HTR-8/SVneo (cell line): Measurements from ENCODE around the gene S1PR5.

Experiments used
- DNase-seq: peaks from one replicate; pipeline ENCODE4 v3.0.0; 2011; ENCODE audit warnings: low spot score, mixed read lengths; ENCODE audit not compliant: insufficient read length
- FAIRE-seq: peaks from 2 replicates; lab custom pipeline; 2011; peaks lifted over from hg19 to GRCh38; lab: Jason Lieb, UNC

The S1PR5 gene

GRCh38 chr19:10517760-10518443 lies 655 bp upstream of the S1PR5 start:
- DNase-seq (peak; percentile 87), FAIRE-seq (peak; percentile 33)

DNA sequence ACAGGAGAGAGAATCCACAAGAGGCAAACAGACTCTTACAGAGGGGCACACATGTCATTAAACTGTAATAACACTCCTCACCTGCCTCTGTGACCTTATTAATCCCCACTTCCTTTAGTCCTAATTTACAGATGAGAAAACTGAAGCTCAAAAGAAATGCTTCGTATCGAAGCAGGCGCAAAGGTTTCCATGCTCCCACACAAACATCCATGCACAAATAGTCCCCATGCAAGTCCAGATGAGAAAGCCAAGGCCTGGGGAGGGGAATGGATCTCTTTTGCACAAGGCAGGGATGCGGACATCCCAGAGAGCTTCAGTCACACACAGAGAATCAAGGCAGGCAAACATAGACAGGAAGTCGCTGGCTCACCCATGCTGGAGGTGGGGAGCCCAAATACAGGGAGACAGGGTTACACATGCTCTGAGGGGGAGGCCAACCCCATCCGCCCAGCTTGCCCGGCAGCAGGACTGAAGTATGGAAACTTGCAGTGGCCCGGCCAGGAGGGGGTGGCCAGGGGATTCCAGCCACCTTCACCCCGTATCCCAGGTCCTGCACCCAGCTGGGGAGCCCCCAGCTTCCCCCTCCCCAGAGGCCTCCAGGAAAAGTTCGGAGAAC lies 468 bp downstream of the S1PR5 start:
- DNase-seq: peak; percentile 64
- peak; percentile 80 for FAIRE-seq

- FAIRE-seq (no peak), DNase-seq (no peak)
These were observed 1.2 kb downstream of the S1PR5 start for GRCh38 chr19:10516064-10516385.

DNA sequence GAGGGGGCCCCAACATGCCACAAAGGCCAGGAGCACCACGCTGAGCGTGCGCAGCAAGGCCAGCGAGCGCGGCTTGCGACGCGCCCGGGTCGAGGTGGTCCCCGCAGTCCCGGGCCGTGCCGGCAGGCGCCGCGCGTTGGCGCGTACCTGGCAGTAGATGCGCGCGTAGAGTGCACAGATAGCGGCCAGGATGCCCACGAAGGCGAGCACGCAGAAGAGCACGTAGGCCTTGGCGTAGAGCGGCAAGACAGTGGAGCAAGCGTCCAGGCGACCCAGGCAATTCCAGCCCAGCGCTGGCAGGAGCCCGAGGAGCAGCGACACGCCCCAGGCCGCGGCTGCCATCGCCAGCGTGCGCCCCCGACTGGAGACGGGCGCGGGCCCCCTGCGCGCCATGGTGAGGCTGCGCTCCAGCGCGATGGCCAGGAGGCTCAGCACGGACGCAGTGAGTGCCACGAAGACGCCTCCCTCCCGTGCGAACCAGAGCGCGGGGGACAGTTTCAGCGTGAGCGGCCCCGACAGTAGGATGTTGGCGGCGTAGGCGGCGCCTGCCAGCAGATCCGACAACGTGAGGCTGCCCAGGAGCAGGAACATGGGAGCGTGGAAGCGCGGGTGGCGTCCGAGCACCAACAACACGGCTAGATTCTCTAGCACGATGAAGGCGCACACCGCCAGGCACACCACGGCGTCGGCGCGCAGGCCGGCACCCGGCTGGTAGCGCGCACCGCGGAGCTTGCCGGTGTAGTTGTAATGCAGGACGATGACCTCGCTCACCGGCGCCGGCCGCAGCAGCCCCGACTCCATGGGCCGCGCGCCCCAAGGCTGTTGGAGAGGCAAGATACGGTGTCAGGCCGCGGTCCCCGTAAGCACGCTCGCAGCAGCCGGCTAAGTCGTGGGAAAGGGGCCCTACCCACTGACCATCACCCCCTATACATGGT lies 2.8 kb downstream of the S1PR5 start:
- no peak for FAIRE-seq
- no peak for DNase-seq

DNA sequence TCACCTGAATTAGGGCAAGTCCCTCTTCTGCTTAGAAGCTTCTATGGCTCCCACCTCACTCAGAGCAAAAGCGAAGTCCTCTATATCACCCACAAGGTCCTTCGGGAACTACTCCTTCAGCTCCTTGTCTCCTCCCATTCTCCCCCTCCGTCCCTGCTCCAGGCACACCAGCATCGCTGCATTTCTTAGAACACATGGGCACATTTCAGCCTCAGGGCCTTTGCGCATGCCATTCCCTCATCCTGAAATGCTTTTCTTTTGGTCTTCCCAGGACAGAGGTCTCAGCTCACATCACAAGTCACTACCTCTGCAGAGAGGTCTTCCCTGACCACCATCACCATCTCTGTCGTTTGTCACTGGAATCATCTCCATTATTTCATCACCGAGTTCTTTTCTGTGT lies 4.0 kb downstream of the S1PR5 start:
- no peak for DNase-seq
- no peak for FAIRE-seq

DNA sequence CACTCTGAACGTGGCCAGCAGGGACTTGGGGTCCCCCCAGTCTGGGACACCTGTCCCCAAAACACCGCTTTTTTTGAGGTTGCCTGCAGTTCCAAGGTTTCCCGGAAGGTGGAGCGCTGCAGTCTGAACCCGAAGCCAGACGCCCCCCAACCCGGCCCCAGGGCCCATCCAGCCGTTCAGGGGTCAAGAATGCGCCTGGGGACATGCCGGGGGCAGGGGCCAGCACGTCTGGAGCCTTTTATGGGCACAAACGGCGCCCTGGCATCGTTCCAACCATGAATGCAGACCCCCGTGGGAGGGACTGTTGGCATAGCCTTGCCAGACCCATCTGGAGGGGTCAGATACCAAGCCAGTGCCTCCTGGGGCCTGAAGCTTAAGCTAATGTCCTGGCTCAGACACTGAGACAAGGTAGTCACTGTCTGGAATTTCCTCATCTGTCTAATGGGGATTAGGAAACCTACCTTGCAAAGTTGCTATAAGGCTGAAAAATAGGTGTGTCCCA lies 6.9 kb downstream of the S1PR5 start:
- DNase-seq (peak; percentile 62), FAIRE-seq (no peak)

DNA sequence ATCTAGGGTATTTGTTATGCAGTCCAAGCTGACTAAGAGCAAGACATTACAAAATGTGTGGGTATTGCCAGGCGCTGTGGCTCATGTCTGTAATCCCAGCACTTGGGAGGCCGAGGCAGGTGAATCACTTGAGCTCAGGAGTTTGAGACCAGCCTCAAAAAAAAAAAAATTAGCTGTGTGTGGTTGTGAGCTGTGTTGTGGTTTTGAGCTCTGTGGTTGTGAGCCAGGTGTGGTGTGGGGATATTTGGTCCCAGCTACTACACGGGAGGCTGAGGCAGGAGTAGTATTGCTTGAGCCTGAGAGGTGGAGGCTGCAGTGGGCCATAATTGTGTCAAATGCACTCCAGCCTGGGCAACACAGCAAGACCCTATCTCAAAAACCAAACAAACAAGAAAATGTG lies 8.5 kb downstream of the S1PR5 start:
- DNase-seq: no peak
- FAIRE-seq: no peak

DNA sequence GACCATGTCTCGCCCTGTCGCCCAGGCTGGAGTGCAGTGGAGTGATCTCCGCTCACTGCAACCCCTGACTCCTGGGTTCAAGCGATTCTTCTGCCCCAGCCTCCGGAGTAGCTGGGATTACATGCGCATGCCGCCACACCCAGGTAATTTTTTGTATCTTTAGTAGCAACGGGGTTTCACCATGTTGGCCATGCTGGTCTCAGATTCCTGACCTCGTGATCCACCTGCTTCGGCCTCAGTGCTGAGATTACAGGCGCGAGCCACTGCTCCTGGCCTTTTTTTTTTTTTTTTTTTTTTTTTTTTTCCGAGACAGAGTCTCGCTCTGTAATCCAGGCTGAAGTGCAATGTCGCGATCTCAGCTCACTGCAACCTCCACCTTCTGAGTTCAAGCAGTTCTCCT lies 9.2 kb downstream of the S1PR5 start:
- FAIRE-seq: no peak
- DNase-seq: no peak

DNA sequence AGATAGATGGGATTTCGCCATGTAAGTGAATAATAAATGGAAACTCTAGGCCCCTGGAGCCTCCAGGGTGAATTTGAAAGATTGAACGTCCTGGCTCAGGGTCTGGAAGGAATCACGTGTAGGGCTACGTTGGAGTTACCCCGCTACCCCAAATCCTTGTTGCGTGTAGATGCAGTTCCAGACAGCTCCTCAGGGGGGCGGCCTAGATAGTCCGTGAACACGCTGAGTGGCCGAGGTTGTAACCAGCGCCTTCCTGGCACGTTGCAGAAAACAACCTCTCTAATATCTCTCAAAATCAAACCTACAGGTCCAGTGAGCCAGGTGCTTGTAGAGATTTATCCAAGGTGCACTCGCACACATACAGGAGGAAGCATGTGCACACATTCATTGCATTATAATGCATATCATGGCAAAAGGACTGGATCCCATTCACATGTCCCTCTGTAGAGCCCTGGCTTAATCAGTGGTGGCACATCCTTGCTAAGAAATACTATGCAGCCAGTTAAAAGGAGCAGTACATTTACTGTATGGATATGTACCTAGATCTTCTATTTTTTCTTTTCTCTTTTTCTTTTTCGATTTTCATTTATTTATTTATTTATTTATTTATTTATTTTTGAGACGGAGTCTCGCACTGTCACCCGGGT lies 11.5 kb downstream of the S1PR5 start:
- FAIRE-seq (peak; percentile 62), DNase-seq (peak; percentile 51)

GRCh38 chr19:10503002-10503789 lies 14.1 kb downstream of the S1PR5 start, which contains the start of gene KEAP1:
KEAP1 (minus strand) TSS chr19:10503356; CDS start chr19:10500033, 3,323 bp downstream.
- peak; percentile 20 for FAIRE-seq
- DNase-seq: peak; percentile 34

DNA sequence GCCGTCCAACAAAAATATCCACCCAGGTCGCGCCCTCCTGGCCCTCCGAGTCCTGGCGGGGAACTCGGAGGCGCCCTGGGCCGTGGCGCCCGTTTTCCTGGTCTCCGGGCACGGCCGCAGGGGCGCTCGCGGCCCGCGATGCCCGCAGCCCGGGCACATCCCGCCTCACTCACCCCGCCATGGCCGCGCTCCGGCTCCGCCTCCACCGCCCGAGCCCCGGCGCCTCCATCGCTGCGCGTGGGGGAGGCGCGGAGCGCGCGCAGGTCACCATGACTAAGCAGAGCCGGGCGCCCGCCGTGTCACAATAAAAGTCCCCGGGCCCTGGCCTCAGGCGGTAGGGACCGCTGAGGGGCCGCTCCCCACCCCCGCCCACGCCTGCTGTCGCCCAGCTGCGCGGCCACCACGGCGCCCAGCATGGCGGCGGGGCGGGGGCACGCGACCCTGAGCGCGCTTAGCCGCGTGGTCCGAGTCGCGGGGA lies 14.7 kb downstream of the S1PR5 start:
- DNase-seq (peak; percentile 95), FAIRE-seq (peak; percentile 72)

DNA sequence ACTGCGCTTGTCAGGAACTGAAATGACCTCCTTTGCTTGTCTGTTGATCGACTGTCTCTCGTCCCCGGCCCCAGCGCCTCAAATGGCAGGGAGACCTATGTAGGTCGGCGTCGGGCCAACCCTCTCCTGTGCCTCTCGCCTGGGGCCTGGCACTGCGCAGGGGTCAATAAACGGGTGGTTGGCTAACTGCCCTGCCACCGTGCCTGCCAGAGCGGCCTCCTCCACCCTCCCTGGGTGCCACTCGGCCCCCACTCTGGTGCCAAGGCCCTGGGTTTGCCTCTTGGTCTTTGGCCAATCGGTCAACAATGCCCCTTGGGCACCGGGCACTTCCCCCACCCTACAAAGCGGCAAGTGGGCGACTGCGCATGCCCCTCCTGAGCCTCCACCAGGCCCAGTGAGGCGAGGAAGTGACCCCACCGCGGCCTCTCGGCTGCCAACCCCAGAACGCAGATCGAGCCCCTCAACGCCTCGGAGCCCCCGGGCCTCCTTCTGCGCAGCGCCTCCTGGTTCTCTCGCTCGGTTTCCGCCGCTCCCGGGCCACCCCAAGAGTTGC lies 15.2 kb downstream of the S1PR5 start:
- peak; percentile 78 for FAIRE-seq
- DNase-seq: peak; percentile 87

DNA sequence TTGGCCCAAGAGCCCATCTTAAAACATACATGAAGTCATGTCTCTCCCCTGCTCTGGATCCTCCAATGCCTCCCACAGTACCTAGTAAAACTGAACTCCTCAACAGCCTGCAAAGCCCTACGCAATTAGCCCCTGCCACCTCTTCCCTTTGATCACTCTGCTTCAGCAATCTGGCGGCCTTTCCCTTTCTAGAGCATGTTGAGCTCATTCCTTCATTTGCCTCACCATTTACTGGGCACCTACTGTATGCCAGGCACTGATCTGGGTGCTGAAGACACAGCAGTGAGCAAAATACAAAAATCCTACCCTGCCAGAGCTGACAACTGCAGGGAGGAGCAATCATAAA lies 17.0 kb downstream of the S1PR5 start:
- FAIRE-seq: no peak
- no peak for DNase-seq

GRCh38 chr19:10499550-10500246 lies 17.5 kb downstream of the S1PR5 start:
- FAIRE-seq (no peak), DNase-seq (no peak)

DNA sequence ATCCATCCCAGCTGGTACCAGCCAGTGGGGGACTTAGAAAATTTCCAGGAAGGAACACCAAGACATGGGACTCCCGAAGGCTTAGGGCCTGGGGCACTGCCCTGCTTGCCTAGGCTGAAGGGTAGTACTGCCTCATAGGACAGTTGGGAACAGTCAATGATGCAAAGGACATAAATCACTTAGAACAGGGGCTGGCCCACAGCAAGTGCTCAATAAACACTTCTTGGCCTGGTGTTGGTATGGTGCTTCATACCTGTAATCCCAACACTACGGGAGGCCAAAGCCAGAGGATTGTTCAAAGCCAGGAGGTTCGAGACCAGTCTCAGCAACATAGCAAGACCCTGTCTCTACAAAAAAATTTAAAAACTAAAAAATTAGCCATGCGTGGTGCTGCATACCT lies 19.9 kb downstream of the S1PR5 start:
- no peak for FAIRE-seq
- no peak for DNase-seq

DNA sequence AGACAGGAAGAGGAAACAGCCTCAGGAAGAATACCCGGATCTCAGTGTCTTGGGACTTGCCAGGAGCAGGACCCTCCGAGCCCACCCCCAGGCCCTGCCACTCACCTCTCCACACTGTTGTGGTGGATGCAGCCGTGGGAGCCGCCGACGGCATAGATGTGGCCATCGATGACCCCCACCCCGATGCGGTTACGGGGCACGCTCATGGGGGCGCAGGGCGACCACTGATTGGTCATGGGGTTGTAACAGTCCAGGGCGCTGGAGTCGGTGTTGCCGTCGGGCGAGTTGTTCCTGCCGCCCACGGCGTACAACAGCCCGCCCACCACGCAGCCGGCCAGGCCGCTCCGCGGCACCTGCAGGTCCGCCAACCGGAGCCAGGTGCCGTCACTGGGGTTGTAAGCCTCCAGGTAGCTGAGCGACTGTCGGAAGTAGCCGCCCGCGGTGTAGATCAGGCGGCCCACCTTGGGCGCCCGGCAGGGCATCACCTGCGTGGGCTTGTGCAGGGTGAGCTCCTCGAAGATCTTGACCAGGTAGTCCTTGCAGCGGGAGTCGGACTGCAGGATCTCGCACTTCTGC lies 25.7 kb downstream of the S1PR5 start:
- no peak for DNase-seq
- no peak for FAIRE-seq

DNA sequence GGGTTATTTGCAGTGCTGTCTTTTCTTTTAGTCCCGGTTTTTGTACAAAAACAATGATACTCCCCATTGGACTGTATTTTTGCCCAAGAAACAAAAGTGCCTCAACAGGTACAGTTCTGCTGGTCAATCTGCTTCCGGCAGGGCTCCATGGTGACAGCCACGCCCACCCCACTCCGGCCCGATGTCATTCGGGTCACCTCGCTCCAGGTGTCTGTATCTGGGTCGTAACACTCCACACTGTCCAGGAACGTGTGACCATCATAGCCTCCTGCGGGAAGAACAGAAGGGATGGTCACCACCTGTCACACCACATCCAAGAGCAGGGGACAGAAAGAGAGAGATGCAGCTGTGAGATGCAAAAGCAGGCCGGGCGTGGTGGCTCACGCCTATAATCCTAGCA lies 30.7 kb downstream of the S1PR5 start:
- DNase-seq: no peak
- no peak for FAIRE-seq

DNA sequence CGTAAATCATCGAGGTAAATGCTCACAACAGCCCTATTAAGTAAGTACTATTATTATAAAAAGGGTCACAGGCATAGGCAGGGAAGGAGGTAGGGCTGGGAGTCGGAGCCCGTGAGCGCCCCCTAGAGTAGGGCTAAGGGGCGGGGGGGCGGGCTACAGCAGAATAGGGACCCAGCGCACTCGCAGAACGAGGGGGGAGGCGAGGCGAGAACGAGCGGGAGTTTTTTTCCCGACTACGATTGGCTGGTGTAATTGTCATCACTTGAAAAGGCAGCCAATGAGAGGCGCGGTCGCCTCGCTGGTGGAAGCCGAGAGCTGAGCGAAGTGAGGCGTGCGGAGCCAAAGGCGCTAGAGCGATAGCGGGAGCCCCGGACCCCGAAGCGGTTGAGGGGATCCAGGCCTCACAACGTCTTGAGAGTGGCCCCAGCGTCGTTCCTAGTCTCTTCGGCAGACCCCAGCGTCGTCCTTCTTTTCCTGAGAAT lies 38.3 kb downstream of the S1PR5 start:
- FAIRE-seq (no peak), DNase-seq (peak; percentile 59)
